ENCODE data around the gene NT5C2. TPM values are rescaled to one million over a fixed set of nuclear protein-coding genes. Genes with fewer than 3 reads are reported as not detected.

Gene NT5C2
- total RNA-seq, result 100 to 1,000 TPM; 105 to 114 TPM
- 125 TPM for polyA plus RNA-seq (ENCODE audit: insufficient read depth, low read depth, low replicate concordance)
- long read RNA-seq, donor 1, partial matches to known transcripts, result 0 of 5 reads
- long read RNA-seq, donor 1, other reads (novel, unspliced or antisense), result 0 of 5 reads
- long read RNA-seq, donor 2, partial matches to known transcripts, result 0 of 3 reads
- long read RNA-seq, donor 2, other reads (novel, unspliced or antisense), result 0 of 3 reads

DNA sequence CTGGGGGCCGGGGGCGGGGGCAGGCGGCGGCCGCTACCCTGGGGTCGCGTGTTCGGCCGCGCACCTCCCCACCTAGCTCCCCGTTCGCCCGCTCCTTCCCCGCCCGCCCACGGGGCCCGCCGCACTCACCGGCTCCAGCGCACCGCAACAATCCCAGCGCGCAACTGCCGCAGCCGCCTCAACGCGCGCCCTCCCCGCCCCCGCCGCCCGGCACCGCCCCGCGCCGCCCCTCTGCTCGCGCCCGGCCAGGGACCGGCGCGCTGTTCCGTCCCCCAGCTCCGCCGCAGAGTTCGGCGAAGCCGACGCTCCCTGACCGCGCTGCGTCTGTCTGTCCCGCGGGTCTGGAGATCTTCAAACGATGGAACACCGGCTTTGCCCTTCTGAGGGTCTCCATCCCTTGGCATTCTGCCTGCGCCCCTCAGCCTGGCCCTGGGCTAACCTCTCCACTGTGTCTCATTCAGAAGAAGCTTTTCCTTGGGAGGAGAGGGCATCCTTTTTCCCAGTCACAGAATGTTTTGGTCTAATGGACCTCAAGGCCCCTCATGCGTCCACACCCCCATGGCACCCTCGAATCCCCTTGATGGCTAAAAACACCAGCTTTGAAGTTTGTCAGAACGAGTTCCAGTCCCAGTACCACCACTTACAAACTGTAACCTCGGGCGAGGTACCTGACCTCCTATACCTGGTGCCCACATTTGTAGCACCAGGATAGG lies at the start of gene NT5C2:
NT5C2 (minus strand) TSS at position 166 of the 713 bp plus-strand sequence. CDS start 18,314 bp downstream, outside the sequence.
- Histone ChIP-seq H3K27ac (peak within 1 kb of the TSS; percentile 95 to 98), H3K9me3 (no peaks in the 10 kb centered on the region), H3K36me3 (ENCODE audit: low read depth, missing control alignments) (no peaks in the 10 kb centered on the region), H3K4me3 (peak within 1 kb of the TSS; percentile 98 to 99), H3K27me3 (no peaks in the 10 kb centered on the region), H3K4me1 (peaks cover 47% of the 10 kb centered on the region)
- peak; percentile 87 for DNase-seq
- WGBS, 2 donors, result 6 to 11% methylated on average over 18 to 36 of the region's 62 CpGs
- TF ChIP-seq, protein P1, sequence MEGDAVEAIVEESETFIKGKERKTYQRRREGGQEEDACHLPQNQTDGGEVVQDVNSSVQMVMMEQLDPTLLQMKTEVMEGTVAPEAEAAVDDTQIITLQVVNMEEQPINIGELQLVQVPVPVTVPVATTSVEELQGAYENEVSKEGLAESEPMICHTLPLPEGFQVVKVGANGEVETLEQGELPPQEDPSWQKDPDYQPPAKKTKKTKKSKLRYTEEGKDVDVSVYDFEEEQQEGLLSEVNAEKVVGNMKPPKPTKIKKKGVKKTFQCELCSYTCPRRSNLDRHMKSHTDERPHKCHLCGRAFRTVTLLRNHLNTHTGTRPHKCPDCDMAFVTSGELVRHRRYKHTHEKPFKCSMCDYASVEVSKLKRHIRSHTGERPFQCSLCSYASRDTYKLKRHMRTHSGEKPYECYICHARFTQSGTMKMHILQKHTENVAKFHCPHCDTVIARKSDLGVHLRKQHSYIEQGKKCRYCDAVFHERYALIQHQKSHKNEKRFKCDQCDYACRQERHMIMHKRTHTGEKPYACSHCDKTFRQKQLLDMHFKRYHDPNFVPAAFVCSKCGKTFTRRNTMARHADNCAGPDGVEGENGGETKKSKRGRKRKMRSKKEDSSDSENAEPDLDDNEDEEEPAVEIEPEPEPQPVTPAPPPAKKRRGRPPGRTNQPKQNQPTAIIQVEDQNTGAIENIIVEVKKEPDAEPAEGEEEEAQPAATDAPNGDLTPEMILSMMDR (IDR thresholded peaks at IDR 0.05), result no peak
- TF ChIP-seq POLR2A (IDR thresholded peaks at IDR 0.05), result no peak
- intact Hi-C loops (cut with DNase I; ENCODE audit: low total_unique reads), result no loop called here

DNA sequence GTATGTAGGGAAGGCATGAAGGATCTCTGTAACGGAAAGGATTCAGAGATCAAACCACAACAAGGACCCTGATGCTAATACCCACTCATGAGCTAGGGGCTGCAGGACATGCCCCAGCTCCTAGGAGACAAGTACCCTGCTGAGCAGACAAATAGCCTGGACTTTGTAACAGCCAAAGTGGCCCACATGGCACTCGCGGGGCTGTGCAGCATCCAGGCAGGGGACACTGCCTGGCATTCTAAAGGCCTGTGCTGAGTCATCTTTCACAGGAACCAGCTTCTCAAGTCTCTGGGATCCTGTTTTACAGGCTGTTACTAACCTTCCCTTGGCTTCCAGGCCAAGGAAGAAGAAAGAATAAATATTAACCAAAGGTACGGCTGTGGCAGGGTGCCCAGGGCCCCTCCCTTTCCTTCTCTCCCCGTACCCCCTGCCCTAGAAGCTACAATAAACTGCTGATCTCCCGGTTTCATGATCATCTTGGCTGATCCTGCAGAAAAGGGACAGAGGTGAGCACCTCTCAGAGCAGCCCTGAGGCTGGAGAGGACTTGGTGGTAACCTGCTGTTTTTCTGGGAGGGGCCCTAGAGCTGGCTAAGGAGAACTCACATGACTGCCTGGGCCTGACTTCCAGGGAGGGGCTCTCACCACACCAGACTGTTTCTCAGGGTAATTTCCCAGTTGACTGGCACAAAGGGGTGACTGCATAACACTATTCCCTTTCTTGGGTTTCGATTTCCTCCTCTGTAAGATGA lies 48.4 kb upstream of the NT5C2 start:
- intact Hi-C loops (cut with DNase I; ENCODE audit: low total_unique reads), result loop anchor here (10.0 kb wide), 2 partner anchors 167 to 327 kb away; partner anchors contain the start of gene CNNM2
- DNase-seq, result no peak
- no peak overlapping the region for H3K27ac ChIP-seq
- H3K4me1 ChIP-seq, result no peaks in the 10 kb centered on the region
- no peak for TF ChIP-seq POLR2A (IDR thresholded peaks at IDR 0.05)
- TF ChIP-seq, protein P1 (IDR thresholded peaks at IDR 0.05), result no peak
- H3K36me3 ChIP-seq (ENCODE audit: low read depth, missing control alignments), result no peaks in the 10 kb centered on the region
- 71 to 75% methylated on average over 7 of the region's 7 CpGs for WGBS, 2 donors
- no peaks in the 10 kb centered on the region for H3K27me3 ChIP-seq
- H3K4me3 ChIP-seq, result no peak overlapping the region
- no peaks in the 10 kb centered on the region for H3K9me3 ChIP-seq

DNA sequence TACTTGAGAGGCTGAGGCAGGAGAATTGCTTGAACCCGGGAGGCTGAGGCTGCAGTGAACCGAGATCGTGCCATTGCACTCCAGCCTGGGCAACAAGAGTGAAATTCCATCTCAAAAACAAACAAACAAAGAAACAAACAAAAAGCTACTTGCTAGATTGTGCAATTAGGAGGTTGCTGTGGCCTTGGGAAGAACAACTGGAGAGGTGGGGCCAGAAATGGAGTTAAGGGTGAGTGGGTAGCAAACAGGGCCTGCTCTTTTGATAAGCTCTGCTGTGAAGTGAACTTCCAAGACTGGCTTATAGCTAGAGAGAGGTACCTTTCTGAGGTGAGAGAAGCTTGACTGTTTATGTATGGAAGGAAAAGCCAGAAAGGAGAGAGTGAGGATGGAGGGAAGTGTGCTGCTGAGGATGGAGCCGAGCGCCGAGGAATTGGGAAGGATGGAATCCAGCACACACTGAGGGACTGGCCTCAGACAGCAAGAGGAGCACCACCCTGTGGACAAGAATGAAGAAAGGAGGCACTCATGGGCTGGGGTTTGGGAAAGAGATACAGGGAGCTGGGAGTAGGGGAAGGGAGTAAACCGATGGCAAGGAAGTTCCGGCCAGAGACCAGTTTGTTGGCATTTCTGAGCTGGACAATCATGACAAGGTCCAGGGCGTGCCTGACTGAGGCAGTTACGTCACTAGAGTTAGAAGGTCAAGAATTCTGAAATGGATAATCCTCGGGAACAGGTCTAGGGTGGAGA lies 45.6 kb upstream of the NT5C2 start:
- TF ChIP-seq, protein P1 (IDR thresholded peaks at IDR 0.05), result peak in 1 of 3 experiments; percentile 27
- no peak for TF ChIP-seq POLR2A (IDR thresholded peaks at IDR 0.05)
- Histone ChIP-seq H3K4me3 (no peak overlapping the region), H3K27ac (no peak overlapping the region), H3K4me1 (no peaks in the 10 kb centered on the region), H3K9me3 (no peaks in the 10 kb centered on the region), H3K27me3 (no peaks in the 10 kb centered on the region), H3K36me3 (ENCODE audit: low read depth, missing control alignments) (no peaks in the 10 kb centered on the region)
- intact Hi-C loops (cut with DNase I; ENCODE audit: low total_unique reads), result no loop called here
- DNase-seq, result peak; percentile 56
- 58 to 68% methylated on average over 11 of the region's 11 CpGs for WGBS, 2 donors

DNA sequence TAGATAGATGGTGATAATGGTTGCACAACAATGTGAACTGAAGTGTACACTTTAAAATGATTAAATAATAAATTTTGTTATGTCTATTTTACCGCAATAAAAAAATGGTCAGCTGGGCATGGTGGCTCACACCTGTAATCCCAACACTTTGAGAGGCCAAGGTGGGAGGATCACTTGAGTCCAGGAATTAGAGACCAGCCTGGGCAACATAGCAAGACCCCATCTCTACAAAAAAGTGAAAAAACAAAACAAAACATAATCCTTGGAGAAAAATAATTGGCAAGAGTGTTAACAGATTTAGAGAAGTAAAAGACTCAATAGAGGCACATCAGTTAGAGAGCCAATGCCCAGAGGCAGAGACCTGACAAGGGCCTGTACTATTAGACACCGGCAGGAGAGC lies 42.7 kb upstream of the NT5C2 start:
- intact Hi-C loops (cut with DNase I; ENCODE audit: low total_unique reads), result no loop called here
- TF ChIP-seq, protein P1 (IDR thresholded peaks at IDR 0.05), result no peak
- no peak for TF ChIP-seq POLR2A (IDR thresholded peaks at IDR 0.05)
- WGBS, 2 donors, result 94 to 97% methylated on average over 2 of the region's 2 CpGs
- no peak for DNase-seq
- Histone ChIP-seq H3K27ac (no peak overlapping the region), H3K4me3 (no peak overlapping the region), H3K9me3 (no peaks in the 10 kb centered on the region), H3K4me1 (peaks cover 8% of the 10 kb centered on the region), H3K27me3 (no peaks in the 10 kb centered on the region), H3K36me3 (ENCODE audit: low read depth, missing control alignments) (no peaks in the 10 kb centered on the region)

Data from testis (tissue), 5 donors.